NCI-H460 (cell line): ENCODE measurements around the gene SNX24. TPM values are rescaled to one million over a fixed set of nuclear protein-coding genes. Genes with fewer than 3 reads are reported as not detected.
"Not testable (repeated sequence)": the region's sequence is repeated elsewhere in the genome, so short reads cannot be mapped to it uniquely, and the experiment has no call there.

ENCODE experiments used
- DNase-seq: peaks from one replicate; pipeline ENCODE4 v3.0.0-alpha.2; 2016; ENCODE audit warnings: low read depth; ENCODE audit errors: extremely low read depth
- total RNA-seq: library from RNA; depleted of rRNA; stranded (reverse); fragments of >200 nt; shearing (Covaris generic); gene quantifications from 2 replicates; pipeline ENCODE4 v1.2.3, GENCODE V29; 2014

Gene SNX24
- total RNA-seq, 1 experiment from 2014 or later = 32.3 TPM

DNA sequence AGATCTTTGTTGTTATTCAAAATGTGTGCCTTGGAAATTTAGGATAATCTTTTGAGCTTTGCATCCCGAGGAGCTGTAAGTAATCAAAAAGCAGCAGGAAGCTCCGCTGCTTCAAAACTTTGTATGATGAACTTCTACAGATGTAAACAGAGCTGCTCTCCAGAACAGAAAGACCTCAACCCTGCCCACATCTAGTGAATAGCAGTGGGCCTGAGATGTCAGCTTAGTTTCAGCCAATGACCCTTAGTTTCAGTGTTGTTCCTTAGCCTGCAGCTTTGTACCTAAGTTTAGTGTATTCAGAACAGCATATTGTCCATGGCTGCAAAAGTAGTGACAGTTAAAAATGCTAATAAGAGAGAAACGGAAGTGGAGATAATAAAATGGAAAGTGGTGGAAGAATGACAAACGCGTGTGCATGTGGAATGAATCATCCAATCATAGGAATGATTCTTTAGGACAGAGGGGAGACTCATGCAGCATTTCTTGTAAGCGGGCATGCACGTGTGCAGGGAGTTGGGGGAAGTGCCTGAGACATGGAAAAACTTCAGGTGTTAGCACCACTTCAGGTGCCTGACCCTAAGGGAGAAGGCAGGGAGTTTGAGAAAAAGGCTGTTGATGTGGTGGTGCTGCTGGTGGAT, 24.9 kb downstream of the SNX24 start:
- no peak for DNase-seq

DNA sequence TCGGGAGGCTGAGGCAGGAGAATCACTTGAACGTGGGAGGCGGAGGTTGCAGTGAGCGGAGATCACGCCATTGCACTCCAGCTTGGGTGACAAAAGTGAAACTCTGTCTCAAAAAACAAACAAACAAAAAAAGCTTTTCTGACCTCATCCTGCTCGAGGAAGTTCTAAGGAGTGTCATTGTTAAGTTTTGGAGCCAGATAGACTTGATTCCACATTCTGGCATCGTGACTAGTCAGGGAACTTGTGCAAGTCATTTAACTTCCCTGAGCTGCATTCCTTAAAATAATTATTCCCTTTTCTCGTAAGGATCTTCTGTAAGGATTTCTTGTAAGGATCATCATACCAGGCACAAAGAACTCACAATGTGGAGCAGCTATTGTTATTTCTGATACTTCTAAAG, 26.2 kb downstream of the SNX24 start:
- no peak for DNase-seq

- DNase-seq = no peak
Observed at GRCh38 chr5:122874179-122874875, 28.9 kb downstream of the SNX24 start.

DNA sequence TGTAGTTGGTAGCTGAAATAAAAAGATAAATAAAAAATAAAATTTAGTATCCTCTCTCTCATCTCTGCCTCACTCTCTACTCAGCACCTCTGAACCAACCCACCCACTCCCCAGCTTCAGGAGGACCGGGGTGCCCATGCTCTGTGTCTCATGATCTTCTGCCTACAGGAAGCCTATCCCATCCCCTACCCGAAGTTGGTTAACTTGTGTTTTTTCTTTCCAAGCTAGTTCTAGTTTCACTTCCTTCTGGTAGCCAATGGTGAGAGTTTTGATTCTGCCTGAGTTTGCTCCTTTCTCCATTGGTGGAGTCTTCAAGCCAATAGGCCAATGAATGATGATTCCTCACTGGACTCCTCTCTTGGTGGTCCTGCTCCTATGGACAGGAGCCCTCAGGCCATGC, 32.1 kb downstream of the SNX24 start:
- no peak for DNase-seq

GRCh38 chr5:122879076-122879475, 33.7 kb downstream of the SNX24 start:
- DNase-seq = no peak

- DNase-seq = no peak
Observed at GRCh38 chr5:122880170-122880689, 34.8 kb downstream of the SNX24 start.

DNA sequence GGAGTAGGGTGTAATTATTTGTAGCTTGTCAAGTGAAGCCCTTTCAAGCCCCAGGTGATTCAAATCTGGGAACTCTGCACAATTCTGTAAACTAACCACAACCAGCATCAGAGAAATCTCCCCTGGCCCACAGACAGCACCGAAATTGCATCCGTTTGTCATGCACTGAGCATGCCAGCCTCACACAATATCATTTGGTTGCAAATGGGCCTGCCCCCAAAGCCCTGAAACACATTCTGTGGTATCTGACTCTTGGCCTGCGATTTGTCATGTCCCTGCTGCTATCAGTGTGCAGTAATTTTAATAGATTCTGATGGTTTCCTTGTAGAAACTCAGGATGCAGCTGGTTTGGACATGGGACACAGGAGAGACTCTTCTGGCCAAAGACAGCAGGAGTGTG, 35.3 kb downstream of the SNX24 start:
- DNase-seq = no peak

DNA sequence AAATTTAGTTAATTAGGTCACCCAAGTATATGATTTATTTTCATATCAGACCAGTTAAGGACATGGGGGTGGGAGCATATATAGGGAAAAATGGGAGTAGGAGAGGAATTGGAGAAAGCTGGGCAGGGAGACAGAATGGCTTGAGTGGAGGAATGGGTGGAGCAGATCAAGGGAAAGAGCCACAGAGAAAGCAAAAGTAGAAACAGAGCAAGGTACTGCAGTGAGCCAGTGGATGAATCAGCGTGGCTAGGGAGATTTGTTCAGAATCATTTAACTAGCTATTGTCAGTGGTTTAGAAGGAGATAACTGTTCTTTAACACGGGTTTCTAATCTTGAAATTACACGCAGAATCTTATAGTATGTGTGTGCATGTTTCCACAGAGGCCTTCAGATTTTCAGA, 37.4 kb downstream of the SNX24 start:
- DNase-seq = no peak

- DNase-seq = no peak
Observed at GRCh38 chr5:122885045-122885517, 39.7 kb downstream of the SNX24 start.

- DNase-seq = no peak
Observed at GRCh38 chr5:122885891-122886290, 40.5 kb downstream of the SNX24 start.

DNA sequence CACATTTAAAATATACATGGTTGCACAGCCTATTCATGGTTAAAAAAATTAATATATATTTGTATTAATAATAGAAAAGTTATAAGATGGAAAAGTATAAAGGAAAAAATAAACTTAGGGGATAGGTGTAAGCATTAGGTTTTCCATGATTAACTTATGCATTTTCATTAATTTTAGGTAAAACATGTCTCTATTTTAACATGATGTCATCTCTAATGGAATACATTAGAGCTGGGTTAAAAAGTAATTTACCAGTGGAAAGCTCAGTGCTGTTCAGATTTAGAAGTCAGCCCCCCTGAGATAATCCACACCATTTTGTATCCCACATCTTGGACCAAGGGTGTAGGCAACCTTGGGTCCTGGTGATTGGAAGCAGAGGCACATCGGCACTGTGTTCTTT, 49.7 kb downstream of the SNX24 start:
- DNase-seq = no peak

GRCh38 chr5:122896598-122897282, 51.3 kb downstream of the SNX24 start:
- DNase-seq = peak; percentile 30

- DNase-seq = no peak
Observed at GRCh38 chr5:122897283-122897602, 51.8 kb downstream of the SNX24 start.

DNA sequence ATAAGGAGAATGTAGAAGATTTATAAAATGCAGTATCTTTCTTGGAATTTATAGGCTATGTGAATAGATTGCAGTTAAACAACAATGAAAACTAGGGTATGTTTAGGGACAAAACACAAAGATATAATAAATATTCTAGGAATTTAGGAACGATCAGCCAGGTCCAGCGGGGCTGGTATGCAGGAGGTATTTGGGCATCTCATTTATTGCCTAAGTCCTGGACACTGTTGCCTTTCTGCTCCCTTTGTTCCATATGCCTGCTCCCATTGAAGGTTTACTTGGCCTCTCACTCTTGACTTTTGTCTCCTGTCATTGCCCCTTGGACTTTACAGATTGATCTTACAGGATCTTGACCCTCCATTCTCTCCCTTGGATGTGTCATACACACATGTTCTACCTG, 55.9 kb downstream of the SNX24 start:
- no peak for DNase-seq

DNA sequence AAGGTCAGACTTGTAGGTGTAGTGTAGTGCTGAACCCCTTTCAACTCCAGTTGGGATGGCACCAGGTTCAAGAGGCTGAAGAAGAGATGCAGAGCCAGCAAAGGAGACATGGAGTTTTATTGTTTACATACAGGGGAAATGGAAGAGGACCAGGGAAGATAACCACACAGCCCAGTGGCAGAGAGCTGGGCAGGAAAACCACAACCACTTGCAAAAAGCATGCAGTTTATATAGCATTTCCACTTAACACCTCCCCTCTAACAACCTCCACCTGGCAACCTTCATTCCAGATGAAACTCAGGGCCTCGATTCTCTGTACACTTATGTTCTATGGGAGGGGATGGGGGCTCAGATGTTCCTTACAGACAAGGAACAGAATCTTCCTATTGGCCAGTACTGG, 56.9 kb downstream of the SNX24 start:
- no peak for DNase-seq

GRCh38 chr5:122906768-122907167, 61.4 kb downstream of the SNX24 start:
- no peak for DNase-seq

GRCh38 chr5:122907276-122907675, 61.9 kb downstream of the SNX24 start:
- DNase-seq = no peak

DNA sequence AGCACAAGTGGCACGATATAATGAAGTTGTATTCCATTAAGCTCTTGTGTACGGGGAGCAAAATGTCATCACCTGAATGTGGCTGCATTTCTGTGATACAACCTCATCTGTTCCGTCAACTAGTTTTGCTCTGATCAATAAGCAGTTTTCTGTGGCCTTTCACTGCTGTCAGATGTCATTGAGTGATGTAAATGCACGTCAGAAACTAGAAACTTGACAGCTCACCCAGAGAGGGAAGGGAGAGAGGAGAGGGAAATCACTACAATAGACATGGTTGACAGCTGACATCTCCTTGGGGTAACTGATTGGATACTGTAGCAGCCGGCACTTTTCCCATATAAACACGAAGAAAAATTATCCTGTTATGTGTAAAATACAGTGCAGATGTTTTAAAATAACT, 62.7 kb downstream of the SNX24 start:
- no peak for DNase-seq

GRCh38 chr5:122908662-122909061, 63.2 kb downstream of the SNX24 start:
- DNase-seq = no peak

DNA sequence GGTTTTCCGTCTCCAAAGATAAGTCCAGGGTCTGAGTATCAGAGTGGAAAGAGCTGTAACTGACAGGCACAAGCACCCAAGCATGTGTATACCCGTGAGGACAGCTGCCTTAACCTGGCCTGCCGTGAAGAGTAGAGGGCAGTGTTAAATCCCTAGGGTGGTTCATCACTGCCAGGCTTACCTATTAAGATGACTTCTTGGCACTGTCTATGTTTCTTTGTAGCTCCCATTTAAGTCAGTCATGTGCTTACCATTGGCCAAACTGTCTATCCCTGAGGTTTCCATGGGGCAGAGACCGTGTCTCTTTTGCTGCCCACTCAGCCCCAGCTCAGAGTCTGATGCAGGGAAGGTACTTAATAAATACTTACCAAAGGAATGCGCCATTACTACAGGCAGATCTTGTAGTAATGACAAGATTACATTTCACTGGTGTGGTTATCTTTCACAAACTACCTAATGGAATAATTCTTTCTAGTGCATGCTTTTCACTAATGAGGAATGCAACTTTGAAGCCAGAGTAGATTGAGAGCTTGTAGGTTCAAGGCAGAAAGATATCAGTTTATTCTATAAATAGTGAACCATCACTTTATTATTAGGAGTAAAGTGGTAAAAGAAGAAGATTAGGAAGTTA, 64.2 kb downstream of the SNX24 start:
- DNase-seq = no peak

- DNase-seq = not testable (repeated sequence)
Observed at GRCh38 chr5:122913436-122913835, 68.0 kb downstream of the SNX24 start.
